Mucosa of rectum (tissue), 2 donors: ENCODE results near the gene SDR42E1.
"Not testable (repeated sequence)": the region's sequence is repeated elsewhere in the genome, so short reads cannot be mapped to it uniquely, and the experiment has no call there.

Source experiments
- H3K27ac ChIP-seq, 2 donors: one replicate each; pipeline ENCODE4 v1.7.0; 2013; ENCODE audit warnings: inconsistent platforms in 2 of 2, low read depth in 2 of 2, low read length in 2 of 2
- H3K27me3 ChIP-seq, 2 donors: one replicate each; pipeline ENCODE4 v1.7.0; 2013; ENCODE audit warnings: low read length in 2 of 2; ENCODE audit not compliant: control insufficient read depth in 2 of 2, insufficient read depth in 2 of 2
- H3K36me3 ChIP-seq, 2 donors: one replicate each; pipeline ENCODE4 v1.7.0; 2013; ENCODE audit warnings: low read length in 2 of 2; ENCODE audit not compliant: control insufficient read depth in 2 of 2, insufficient read depth in 2 of 2
- H3K4me1 ChIP-seq, 2 donors: one replicate each; pipeline ENCODE4 v1.7.0; 2013; ENCODE audit warnings: low read length in 2 of 2, mild to moderate bottlenecking in 1 of 2; ENCODE audit not compliant: control insufficient read depth in 2 of 2, insufficient read depth in 2 of 2
- H3K4me3 ChIP-seq, 2 donors: one replicate each; pipeline ENCODE4 v1.7.0; 2013; ENCODE audit warnings: low read length in 2 of 2
- H3K9ac ChIP-seq, 2 donors: one replicate each; pipeline ENCODE4 v1.7.0; 2013; ENCODE audit warnings: low read length in 2 of 2, low read depth in 1 of 2, mild to moderate bottlenecking in 1 of 2
- H3K9me3 ChIP-seq, 2 donors: one replicate each; pipeline ENCODE4 v1.7.0; 2013; ENCODE audit warnings: low read length in 2 of 2; ENCODE audit not compliant: control insufficient read depth in 2 of 2
- donor health status: healthy.
- donor health status: Normal muscosa, but diverticular disease.

The SDR42E1 gene

GRCh38 chr16:82024316-82024715, 13.0 kb upstream of the SDR42E1 start:
- Histone ChIP-seq H3K27ac (no peak overlapping the region), H3K27me3 (no peaks in the 10 kb centered on the region)

GRCh38 chr16:82023206-82023605, 11.9 kb upstream of the SDR42E1 start:
- Histone ChIP-seq H3K4me1 (no peaks in the 10 kb centered on the region), H3K4me3 (no peak overlapping the region), H3K9me3 (no peaks in the 10 kb centered on the region), H3K36me3 (no peaks in the 10 kb centered on the region), H3K27me3 (no peaks in the 10 kb centered on the region), H3K9ac (no peak overlapping the region), H3K27ac (no peak overlapping the region)

More at GRCh38 chr16:82024316-82024715, 13.0 kb upstream of the SDR42E1 start:
- no peak overlapping the region for H3K4me3 ChIP-seq
- H3K9me3 ChIP-seq: no peaks in the 10 kb centered on the region
- no peaks in the 10 kb centered on the region for H3K36me3 ChIP-seq
- no peaks in the 10 kb centered on the region for H3K4me1 ChIP-seq
- no peak overlapping the region for H3K9ac ChIP-seq

GRCh38 chr16:82020051-82020450, 8.8 kb upstream of the SDR42E1 start:
- no peaks in the 10 kb centered on the region for H3K4me1 ChIP-seq
- H3K4me3 ChIP-seq: no peak overlapping the region
- peaks cover 0 to 3% of the 10 kb centered on the region in 2 donors for H3K9me3 ChIP-seq
- no peak overlapping the region for H3K27ac ChIP-seq
- H3K36me3 ChIP-seq: no peaks in the 10 kb centered on the region
- no peaks in the 10 kb centered on the region for H3K27me3 ChIP-seq
- no peak overlapping the region for H3K9ac ChIP-seq

GRCh38 chr16:82019535-82019934, 8.3 kb upstream of the SDR42E1 start:
- peaks cover 0 to 6% of the 10 kb centered on the region in 2 donors for H3K9me3 ChIP-seq

GRCh38 chr16:82017911-82018568, 6.8 kb upstream of the SDR42E1 start:
- no peak overlapping the region for H3K4me3 ChIP-seq
- no peak overlapping the region for H3K9ac ChIP-seq
- peaks cover 0 to 6% of the 10 kb centered on the region in 2 donors for H3K9me3 ChIP-seq
- no peaks in the 10 kb centered on the region for H3K27me3 ChIP-seq
- no peaks in the 10 kb centered on the region for H3K36me3 ChIP-seq
- no peaks in the 10 kb centered on the region for H3K4me1 ChIP-seq
- H3K27ac ChIP-seq: no peak overlapping the region

More at GRCh38 chr16:82019535-82019934, 8.3 kb upstream of the SDR42E1 start:
- Histone ChIP-seq H3K4me1 (no peaks in the 10 kb centered on the region), H3K27me3 (no peaks in the 10 kb centered on the region), H3K36me3 (no peaks in the 10 kb centered on the region), H3K4me3 (no peak overlapping the region), H3K27ac (no peak overlapping the region), H3K9ac (no peak overlapping the region)

- Histone ChIP-seq H3K36me3 (no peaks in the 10 kb centered on the region), H3K4me3 (no peak overlapping the region), H3K27me3 (no peaks in the 10 kb centered on the region), H3K9me3 (peaks cover 0 to 6% of the 10 kb centered on the region in 2 donors), H3K27ac (no peak overlapping the region), H3K9ac (no peak overlapping the region), H3K4me1 (no peaks in the 10 kb centered on the region)
Measured at GRCh38 chr16:82016964-82017363, 5.7 kb upstream of the SDR42E1 start.

GRCh38 chr16:82016263-82016662, 5.0 kb upstream of the SDR42E1 start:
- H3K4me1 ChIP-seq: no peaks in the 10 kb centered on the region
- H3K9ac ChIP-seq: no peak overlapping the region
- peaks cover 0 to 6% of the 10 kb centered on the region in 2 donors for H3K9me3 ChIP-seq
- no peaks in the 10 kb centered on the region for H3K36me3 ChIP-seq
- no peak overlapping the region for H3K27ac ChIP-seq
- H3K27me3 ChIP-seq: no peaks in the 10 kb centered on the region
- peak overlapping the region; percentile 29 to 31 for H3K4me3 ChIP-seq

GRCh38 chr16:82013139-82013538, 1.9 kb upstream of the SDR42E1 start:
- no peak overlapping the region for H3K9ac ChIP-seq
- no peaks in the 10 kb centered on the region for H3K36me3 ChIP-seq
- peaks cover 0 to 8% of the 10 kb centered on the region in 2 donors for H3K9me3 ChIP-seq
- H3K27ac ChIP-seq: no peak overlapping the region
- no peak overlapping the region for H3K4me3 ChIP-seq
- H3K27me3 ChIP-seq: no peaks in the 10 kb centered on the region
- H3K4me1 ChIP-seq: no peaks in the 10 kb centered on the region

GRCh38 chr16:82010649-82011048, 621 bp downstream of the SDR42E1 start:
- Histone ChIP-seq H3K9me3 (peaks cover 0 to 8% of the 10 kb centered on the region in 2 donors), H3K9ac (peak overlapping the region in 1 of 2 donors; percentile 25), H3K27me3 (no peaks in the 10 kb centered on the region), H3K4me1 (no peaks in the 10 kb centered on the region), H3K27ac (no peak overlapping the region), H3K4me3 (peak overlapping the region; percentile 69 to 76), H3K36me3 (peaks cover 0 to 5% of the 10 kb centered on the region in 2 donors)

GRCh38 chr16:82009789-82010188, 1.5 kb downstream of the SDR42E1 start:
- H3K27me3 ChIP-seq, H3K36me3 ChIP-seq, H3K4me1 ChIP-seq, H3K4me3 ChIP-seq, H3K27ac ChIP-seq, H3K9ac ChIP-seq, H3K9me3 ChIP-seq: not testable (repeated sequence)
